TTC549 (cell line): ENCODE measurements around the gene FHIP1B.

ENCODE experiments used
- FAIRE-seq: peaks from 2 replicates; lab custom pipeline; 2012; peaks lifted over from hg19 to GRCh38; lab: Jason Lieb, UNC

The FHIP1B gene

GRCh38 chr11:6238902-6239301, 4.5 kb upstream of the FHIP1B start, which contains the start of gene CNGA4:
TSS of gene CNGA4 (plus strand) at chr11:6239089. CDS start at chr11:6239207, 118 bp downstream.
- FAIRE-seq = no peak

GRCh38 chr11:6237761-6238302, 3.4 kb upstream of the FHIP1B start:
- FAIRE-seq = no peak

- no peak for FAIRE-seq
Measured at GRCh38 chr11:6237266-6237665, 2.8 kb upstream of the FHIP1B start.

GRCh38 chr11:6233984-6234386, 451 bp downstream of the FHIP1B start:
- no peak for FAIRE-seq

GRCh38 chr11:6232899-6233298, 1.5 kb downstream of the FHIP1B start:
- no peak for FAIRE-seq

- no peak for FAIRE-seq
Measured at GRCh38 chr11:6229911-6230310, 4.5 kb downstream of the FHIP1B start.

- no peak for FAIRE-seq
Measured at GRCh38 chr11:6228520-6228919, 5.9 kb downstream of the FHIP1B start.

- FAIRE-seq = no peak
Measured at GRCh38 chr11:6225896-6226295, 8.5 kb downstream of the FHIP1B start.

- FAIRE-seq = no peak
Measured at GRCh38 chr11:6225024-6225423, 9.4 kb downstream of the FHIP1B start.

GRCh38 chr11:6224421-6224820, 10.0 kb downstream of the FHIP1B start:
- no peak for FAIRE-seq

GRCh38 chr11:6223854-6224253, 10.6 kb downstream of the FHIP1B start:
- no peak for FAIRE-seq

GRCh38 chr11:6219359-6219758, 15.1 kb downstream of the FHIP1B start:
- no peak for FAIRE-seq

- no peak for FAIRE-seq
Measured at GRCh38 chr11:6217722-6218121, 16.7 kb downstream of the FHIP1B start.

GRCh38 chr11:6216501-6216900, 17.9 kb downstream of the FHIP1B start:
- FAIRE-seq = no peak

GRCh38 chr11:6214530-6214929, 19.9 kb downstream of the FHIP1B start:
- FAIRE-seq = no peak

- no peak for FAIRE-seq
Measured at GRCh38 chr11:6210274-6210955, 24.0 kb downstream of the FHIP1B start.

GRCh38 chr11:6209801-6210200, 24.6 kb downstream of the FHIP1B start:
- FAIRE-seq = no peak

- no peak for FAIRE-seq
Measured at GRCh38 chr11:6206456-6207180, 27.8 kb downstream of the FHIP1B start.

GRCh38 chr11:6205366-6205765, 29.1 kb downstream of the FHIP1B start, which contains the start of gene C11orf42:
TSS of gene C11orf42 (plus strand) at chr11:6205557. CDS start at chr11:6205616, 59 bp downstream.
- no peak for FAIRE-seq

GRCh38 chr11:6204706-6205105, 29.7 kb downstream of the FHIP1B start:
- FAIRE-seq = no peak

- FAIRE-seq = no peak
Measured at GRCh38 chr11:6203327-6203726, 31.1 kb downstream of the FHIP1B start.

- no peak for FAIRE-seq
Measured at GRCh38 chr11:6202041-6202440, 32.4 kb downstream of the FHIP1B start.

- FAIRE-seq = no peak
Measured at GRCh38 chr11:6201481-6201880, 33.0 kb downstream of the FHIP1B start.
